Subcutaneous adipose tissue (tissue), 4 donors: ENCODE measurements around the gene MAPK8IP1. TPM values are rescaled to one million over a fixed set of nuclear protein-coding genes. Genes with fewer than 3 reads are reported as not detected.

ENCODE experiments used
- CTCF ChIP-seq: fragments of 450-650 bp; IDR thresholded peaks from one replicate; pipeline ENCODE4 v1.5.1; 2016; ENCODE audit warnings: low read depth, mild to moderate bottlenecking, control low read depth, antibody characterized with exemption, moderate library complexity
- total RNA-seq, 4 donors: library from RNA; depleted of rRNA; stranded (reverse); fragments of >200 nt; gene quantifications; one replicate each; pipeline ENCODE4 v1.1.0, GENCODE V29; 2016

Gene MAPK8IP1
- total RNA-seq, 4 donors from 2014 or later, result 1.3 to 4.0 (median 2.3) TPM

DNA sequence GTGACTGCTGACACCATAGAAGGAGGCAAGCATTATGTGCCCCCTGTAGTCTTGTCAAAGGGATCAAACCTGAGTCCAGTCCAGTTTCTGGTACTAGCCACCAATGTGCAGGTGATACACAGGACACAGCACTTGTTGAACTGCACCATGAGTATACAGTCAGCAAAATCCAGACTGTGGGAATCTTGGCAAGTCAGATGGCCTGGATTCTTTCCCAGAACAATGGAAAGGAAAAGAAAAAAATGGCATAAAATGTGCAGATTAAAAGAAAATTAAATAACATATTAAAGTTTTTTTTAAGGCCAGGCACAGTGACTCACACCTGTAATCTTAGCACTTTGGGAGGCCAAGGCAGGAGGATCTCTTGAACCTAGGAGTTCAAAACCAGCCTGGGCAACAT is 21.4 kb upstream of the MAPK8IP1 start:
- TF ChIP-seq CTCF, result no peak

GRCh38 chr11:45869551-45869950 is 15.9 kb upstream of the MAPK8IP1 start:
- TF ChIP-seq CTCF, result no peak

DNA sequence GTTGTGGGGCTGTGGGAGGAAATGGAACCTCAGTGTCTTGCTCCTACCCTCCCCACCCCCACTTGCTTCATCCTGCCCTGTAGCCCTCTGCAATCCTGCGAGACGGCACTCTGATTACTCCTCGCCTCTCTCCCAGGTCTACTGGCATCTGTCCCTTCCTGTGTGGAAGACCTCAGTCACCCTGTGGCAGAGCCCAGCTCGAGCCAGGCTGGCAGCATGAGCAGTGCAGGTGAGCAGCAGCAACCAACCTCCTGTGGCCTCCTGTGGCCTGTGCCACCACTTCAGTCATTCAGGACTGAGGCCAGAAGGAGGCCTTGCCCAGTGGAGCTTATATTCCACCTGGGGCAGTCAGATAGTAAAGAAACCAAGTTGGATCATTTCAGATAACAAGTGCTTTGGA is 14.7 kb upstream of the MAPK8IP1 start:
- TF ChIP-seq CTCF, result no peak

- no peak for TF ChIP-seq CTCF
Measured at GRCh38 chr11:45871638-45872037, 13.8 kb upstream of the MAPK8IP1 start.

DNA sequence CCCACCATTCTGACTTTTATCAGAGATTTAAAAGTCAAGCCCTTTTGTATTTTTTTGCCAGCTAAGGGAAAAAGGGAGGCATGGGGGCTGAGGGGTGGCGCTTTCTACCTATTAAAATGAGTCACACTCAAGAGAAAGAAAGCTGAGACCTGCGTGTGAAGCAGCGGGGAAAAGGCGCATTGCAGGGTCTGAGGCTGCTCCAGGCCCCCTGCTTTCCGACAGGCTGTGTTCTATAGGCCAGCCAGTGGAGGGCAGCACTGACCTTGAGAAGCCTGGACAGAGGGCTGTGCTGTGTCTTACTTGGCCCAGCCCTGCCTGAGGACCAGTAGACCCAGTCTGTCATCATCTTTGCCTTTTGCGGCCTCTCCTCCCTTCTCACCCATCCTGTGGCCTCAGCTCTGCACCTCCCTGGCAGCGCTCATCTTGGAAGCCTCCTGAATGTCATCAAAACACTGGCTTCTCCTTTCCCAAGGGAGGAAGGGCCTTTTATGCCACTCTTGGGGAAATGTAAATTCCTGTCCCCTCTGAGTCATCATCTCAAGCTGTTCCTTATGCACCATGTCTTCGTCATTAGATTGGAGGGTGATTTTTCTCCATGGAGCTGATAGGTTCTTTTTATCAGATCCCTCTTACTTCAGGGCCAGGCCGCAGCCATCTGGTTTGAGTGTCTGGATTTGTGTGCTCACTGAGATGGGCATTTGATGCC is 12.6 kb upstream of the MAPK8IP1 start:
- no peak for TF ChIP-seq CTCF

DNA sequence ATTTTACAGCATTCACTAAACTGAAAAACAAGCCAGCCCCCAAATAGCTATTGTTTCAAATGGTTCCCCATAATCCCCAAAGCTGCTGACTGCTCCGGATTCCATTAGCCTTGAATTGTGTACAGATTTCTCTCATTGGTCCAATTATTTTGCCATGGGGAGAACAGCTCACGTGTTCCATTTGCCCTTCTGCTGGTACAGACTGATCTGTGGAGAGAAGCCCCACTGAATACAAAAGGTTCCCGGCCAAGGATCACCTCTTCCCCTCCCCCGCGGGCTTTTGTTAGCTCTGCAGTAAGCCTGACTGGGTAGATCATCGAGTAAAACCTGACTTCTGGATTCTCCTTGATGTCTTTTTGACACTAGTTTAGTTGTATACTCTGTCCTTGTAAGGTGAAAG is 9.1 kb upstream of the MAPK8IP1 start:
- no peak for TF ChIP-seq CTCF

DNA sequence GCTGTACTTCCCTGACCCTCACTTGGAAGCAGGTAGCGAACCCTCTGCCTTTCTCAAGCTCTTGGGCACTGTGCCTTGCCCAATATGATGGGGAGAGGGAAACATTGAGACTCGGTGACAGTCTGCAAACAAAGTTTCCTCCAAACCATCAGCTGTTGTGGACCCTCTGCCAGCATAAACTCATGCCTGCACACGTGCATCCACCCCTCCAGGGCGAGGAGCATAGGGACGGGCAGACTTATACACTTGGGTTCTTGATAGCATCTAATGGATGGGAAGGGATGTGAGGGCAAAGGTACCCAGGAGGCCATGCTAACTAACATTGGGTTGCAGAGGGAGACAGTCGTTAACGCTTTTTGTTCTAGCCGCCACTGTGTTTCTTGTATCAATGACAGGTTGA is 8.2 kb upstream of the MAPK8IP1 start:
- TF ChIP-seq CTCF, result no peak
